Gastrocnemius medialis (tissue), 4 donors: ENCODE measurements around the gene DPP9. TPM values are rescaled to one million over a fixed set of nuclear protein-coding genes. Genes with fewer than 3 reads are reported as not detected.

Experiments used
- ATAC-seq, 2 donors: fragments of 150-250 bp; one replicate each; pipeline ENCODE4 v1.9.1; 2016
- DNase-seq, 2 donors: peaks; one replicate each; pipeline ENCODE4 v3.0.0-alpha.2; 2019
- H3K27ac ChIP-seq, 4 donors: fragments of 200-600 bp; sonication (generic); 1 replicate in 1 of 4; 2 replicates in 3 of 4; pipeline ENCODE4 v1.5.1; 2016 to 2018; ENCODE audit warnings: mild to moderate bottlenecking in 2 of 4, moderate library complexity in 1 of 4
- H3K27me3 ChIP-seq, 3 donors: fragments of 200-600 bp; sonication (generic) in 2 of 3; 1 replicate in 1 of 3; 2 replicates in 2 of 3; pipeline versions ENCODE4 v1.5.1 to v1.6.0; 2016 to 2019; ENCODE audit warnings: mild to moderate bottlenecking in 1 of 3, moderate library complexity in 1 of 3
- H3K36me3 ChIP-seq, 2 donors: fragments of 200-600 bp; sonication (generic) in 1 of 2; one replicate each; pipeline ENCODE4 v1.5.1; 2017 to 2018
- H3K4me1 ChIP-seq, 2 donors: fragments of 200-600 bp; sonication (generic) in 1 of 2; one replicate each; pipeline ENCODE4 v1.5.1; 2016 to 2017; ENCODE audit warnings: mild to moderate bottlenecking in 2 of 2
- H3K4me3 ChIP-seq, 4 donors: fragments of 200-600 bp; sonication (generic) in 3 of 4; 1 replicate in 1 of 4; 2 replicates in 3 of 4; pipeline ENCODE4 v1.5.1; 2016 to 2019; ENCODE audit warnings: mild to moderate bottlenecking in 2 of 4
- H3K9me3 ChIP-seq, 3 donors: fragments of 200-600 bp; sonication (generic) in 2 of 3; 1 replicate in 1 of 3; 2 replicates in 2 of 3; pipeline ENCODE4 v1.5.1; 2016 to 2019
- CTCF ChIP-seq, 5 experiments: fragments of 450-650 bp in 3 of 5; fragments of 200-600 bp in 2 of 5; sonication (generic) in 2 of 5; IDR thresholded peaks in 4 of 5; conservative IDR thresholded peaks in 1 of 5; 1 replicate in 4 of 5; 2 replicates in 1 of 5; pipeline ENCODE4 v1.5.1; 2016 to 2019; ENCODE audit warnings: antibody characterized with exemption in 5 of 5, mild to moderate bottlenecking in 3 of 5, moderate library complexity in 3 of 5
- POLR2A ChIP-seq, 2 donors: fragments of 450-650 bp; IDR thresholded peaks; one replicate each; pipeline ENCODE4 v1.6.1; 2017; ENCODE audit warnings: antibody characterized with exemption in 2 of 2, mild to moderate bottlenecking in 2 of 2, moderate library complexity in 2 of 2
- in situ Hi-C, 4 donors: fragments of 200-750 bp; cut with MboI; loops; one replicate each; pipeline versions ENCODE4 v1.15.0 to v1.8.0; 2017; ENCODE audit warnings: low sequenced_read_pairs in 4 of 4
- intact Hi-C: fragments of 100-400 bp; cut with DNase I; formaldehyde crosslinking; loops from one replicate; pipeline ENCODE4 v1.15.1; 2023; ENCODE audit warnings: low total_unique reads
- total RNA-seq, 4 donors: library from RNA; depleted of rRNA; stranded (reverse); fragments of >200 nt; gene quantifications; one replicate each; pipeline versions ENCODE4 v1.1.0 to v1.2.3, GENCODE V29; 2016

DPP9 gene
- total RNA-seq, 4 donors from 2014 or later: 92.6 to 208 (median 148) TPM

- H3K36me3 ChIP-seq: peaks cover 0 to 4% of the 10 kb centered on the region in 2 donors
These were observed 13.4 kb downstream of the DPP9 start for GRCh38 chr19:4710281-4710600.

GRCh38 chr19:4709440-4710280 lies 14.0 kb downstream of the DPP9 start:
- Histone ChIP-seq H3K4me3 (no peak overlapping the region), H3K36me3 (peaks cover 0 to 4% of the 10 kb centered on the region in 2 donors), H3K27me3 (no peaks in the 10 kb centered on the region), H3K27ac (peak overlapping the region; percentile 89 to 100 (median 97)), H3K4me1 (peaks cover 90 to 92% of the 10 kb centered on the region in 2 donors), H3K9me3 (no peaks in the 10 kb centered on the region)
- in situ Hi-C loops: no loop called here
- no peak for TF ChIP-seq CTCF (IDR thresholded peaks at IDR 0.05 in 4 of 5, conservative IDR thresholded peaks at IDR 0.05 in 1 of 5)
- ATAC-seq: no peak
- intact Hi-C loops: loop anchor here (5.0 to 10.0 kb wide), 4 partner anchors 172 to 947 kb away; partner anchors contain the start of genes APBA3, MRPL54, PLIN4 and PLIN5
- peak in 1 of 2 donors; percentile 65 for DNase-seq

More at GRCh38 chr19:4710281-4710600, 13.4 kb downstream of the DPP9 start:
- no peak for ATAC-seq
- DNase-seq: peak in 1 of 2 donors; percentile 69
- Histone ChIP-seq H3K9me3 (no peaks in the 10 kb centered on the region), H3K4me3 (no peak overlapping the region), H3K27ac (peak overlapping the region; percentile 89 to 100 (median 97)), H3K27me3 (no peaks in the 10 kb centered on the region), H3K4me1 (peaks cover 88 to 89% of the 10 kb centered on the region in 2 donors)
- in situ Hi-C loops: no loop called here
- intact Hi-C loops: loop anchor here (5.0 to 10.0 kb wide), 4 partner anchors 173 to 948 kb away; partner anchors contain the start of genes APBA3, MRPL54, PLIN4 and PLIN5
- no peak for TF ChIP-seq CTCF (IDR thresholded peaks at IDR 0.05 in 4 of 5, conservative IDR thresholded peaks at IDR 0.05 in 1 of 5)
- TF ChIP-seq POLR2A (IDR thresholded peaks at IDR 0.05): peak in 1 of 2 donors; percentile 8

- TF ChIP-seq POLR2A (IDR thresholded peaks at IDR 0.05) (no peak), CTCF (IDR thresholded peaks at IDR 0.05 in 4 of 5, conservative IDR thresholded peaks at IDR 0.05 in 1 of 5) (no peak)
- H3K9me3 ChIP-seq: no peaks in the 10 kb centered on the region
- intact Hi-C loops: no loop called here
- no peaks in the 10 kb centered on the region for H3K27me3 ChIP-seq
- in situ Hi-C loops: no loop called here
- ATAC-seq: peak; percentile 30 to 54
- H3K4me1 ChIP-seq: peaks cover 90% of the 10 kb centered on the region in 2 donors
- H3K36me3 ChIP-seq: peaks cover 0 to 13% of the 10 kb centered on the region in 2 donors
- peak overlapping the region; percentile 89 to 100 (median 97) for H3K27ac ChIP-seq
- no peak overlapping the region for H3K4me3 ChIP-seq
- peak; percentile 64 to 83 for DNase-seq
These were observed 15.5 kb downstream of the DPP9 start for GRCh38 chr19:4707956-4708650.

GRCh38 chr19:4707322-4707721 lies 16.3 kb downstream of the DPP9 start:
- in situ Hi-C loops (no loop called here), intact Hi-C loops (no loop called here)
- Histone ChIP-seq H3K27ac (peak overlapping the region; percentile 89 to 100 (median 97)), H3K36me3 (peaks cover 0 to 18% of the 10 kb centered on the region in 2 donors), H3K4me1 (peaks cover 82 to 83% of the 10 kb centered on the region in 2 donors), H3K27me3 (no peaks in the 10 kb centered on the region), H3K4me3 (no peak overlapping the region), H3K9me3 (no peaks in the 10 kb centered on the region)
- peak in 1 of 2 donors; percentile 69 for DNase-seq
- TF ChIP-seq POLR2A (IDR thresholded peaks at IDR 0.05): peak; percentile 1 to 5
- no peak for TF ChIP-seq CTCF (IDR thresholded peaks at IDR 0.05 in 4 of 5, conservative IDR thresholded peaks at IDR 0.05 in 1 of 5)
- ATAC-seq: peak; percentile 26 to 41
